Right cardiac atrium (tissue), 5 donors: ENCODE measurements around the gene ZNF280A. TPM values are rescaled to one million over a fixed set of nuclear protein-coding genes. Genes with fewer than 3 reads are reported as not detected.

Experiments used
- ATAC-seq, 2 donors: fragments of 200-7000 bp; cut with Tn5 transposase; one replicate each; pipeline versions ENCODE4 v1.8.0 to v1.9.1; 2020; ENCODE audit warnings: moderate library complexity in 2 of 2, mild to moderate bottlenecking in 1 of 2
- DNase-seq, 3 donors: peaks; one replicate each; pipeline ENCODE4 v3.0.0-alpha.2; 2020
- H3K27ac ChIP-seq: one replicate; pipeline ENCODE4 v1.5.1; 2013; ENCODE audit warnings: mild to moderate bottlenecking, low read length, control low read depth, moderate library complexity
- H3K27me3 ChIP-seq: one replicate; pipeline ENCODE4 v1.6.1; 2013; ENCODE audit not compliant: control insufficient read depth, insufficient read depth
- H3K4me1 ChIP-seq: one replicate; pipeline ENCODE4 v1.6.1; 2013; ENCODE audit warnings: low read length; ENCODE audit not compliant: control insufficient read depth, insufficient read depth
- H3K4me3 ChIP-seq: one replicate; pipeline ENCODE4 v1.5.1; 2013; ENCODE audit warnings: low read length, control low read depth
- H3K9me3 ChIP-seq: one replicate; pipeline ENCODE4 v1.6.1; 2013; ENCODE audit warnings: low read length; ENCODE audit not compliant: control insufficient read depth
- WGBS: extraction: QIAGEN DNeasy Blood & Tissue Kit; methylation state at CpG from one replicate; pipeline ENCODE4 v1.1.7; 2013; 5-methylcytosine and 5-hydroxymethylcytosine counted together
- intact Hi-C, 4 donors: fragments of 100-400 bp; cut with DNase I; formaldehyde crosslinking; loops; one replicate each; pipeline versions ENCODE4 v1.11.0 to v1.14.0; 2022 to 2023
- long read RNA-seq, 4 donors: library from polyadenylated mRNA; unstranded; transcript quantifications; one replicate each; pipeline ENCODE4 v2.0.0, GENCODE V29; 2020 to 2021
- polyA plus RNA-seq: library from polyadenylated mRNA; stranded (reverse); fragments of 200-250 nt; gene quantifications from one replicate; pipeline ENCODE4 v1.2.3, GENCODE V29; 2013
- total RNA-seq, 4 donors: library from RNA; stranded (reverse); fragmentation: NEBNext Ultra II Directional; extraction: Animal tissue kit (Norgen Biotek cat#: 25700); gene quantifications; one replicate each; pipeline ENCODE4 v1.2.1, GENCODE V29; 2021
- donor health status: healthy with polysubstance abuse.
- donor health status: DM: no; HTN: yes; CAD: no.
- donor health status: DM: no; HTN: no; CAD: no.
- donor health status: DM: no; HTN: yes; CAD: no; lungs with severe emphysema.
- donor health status: DM: yes; HTN: yes; CAD: no.

The ZNF280A gene, protein sequence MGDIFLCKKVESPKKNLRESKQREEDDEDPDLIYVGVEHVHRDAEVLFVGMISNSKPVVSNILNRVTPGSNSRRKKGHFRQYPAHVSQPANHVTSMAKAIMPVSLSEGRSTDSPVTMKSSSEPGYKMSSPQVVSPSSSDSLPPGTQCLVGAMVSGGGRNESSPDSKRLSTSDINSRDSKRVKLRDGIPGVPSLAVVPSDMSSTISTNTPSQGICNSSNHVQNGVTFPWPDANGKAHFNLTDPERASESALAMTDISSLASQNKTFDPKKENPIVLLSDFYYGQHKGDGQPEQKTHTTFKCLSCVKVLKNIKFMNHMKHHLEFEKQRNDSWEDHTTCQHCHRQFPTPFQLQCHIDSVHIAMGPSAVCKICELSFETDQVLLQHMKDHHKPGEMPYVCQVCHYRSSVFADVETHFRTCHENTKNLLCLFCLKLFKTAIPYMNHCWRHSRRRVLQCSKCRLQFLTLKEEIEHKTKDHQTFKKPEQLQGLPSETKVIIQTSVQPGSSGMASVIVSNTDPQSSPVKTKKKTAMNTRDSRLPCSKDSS
- total RNA-seq (not detected), polyA plus RNA-seq (not detected)
- long read RNA-seq, donor 1: 0 reads
- long read RNA-seq, donor 2: 0 reads
- long read RNA-seq, donor 3: 0 reads
- long read RNA-seq, donor 4: 0 reads

DNA sequence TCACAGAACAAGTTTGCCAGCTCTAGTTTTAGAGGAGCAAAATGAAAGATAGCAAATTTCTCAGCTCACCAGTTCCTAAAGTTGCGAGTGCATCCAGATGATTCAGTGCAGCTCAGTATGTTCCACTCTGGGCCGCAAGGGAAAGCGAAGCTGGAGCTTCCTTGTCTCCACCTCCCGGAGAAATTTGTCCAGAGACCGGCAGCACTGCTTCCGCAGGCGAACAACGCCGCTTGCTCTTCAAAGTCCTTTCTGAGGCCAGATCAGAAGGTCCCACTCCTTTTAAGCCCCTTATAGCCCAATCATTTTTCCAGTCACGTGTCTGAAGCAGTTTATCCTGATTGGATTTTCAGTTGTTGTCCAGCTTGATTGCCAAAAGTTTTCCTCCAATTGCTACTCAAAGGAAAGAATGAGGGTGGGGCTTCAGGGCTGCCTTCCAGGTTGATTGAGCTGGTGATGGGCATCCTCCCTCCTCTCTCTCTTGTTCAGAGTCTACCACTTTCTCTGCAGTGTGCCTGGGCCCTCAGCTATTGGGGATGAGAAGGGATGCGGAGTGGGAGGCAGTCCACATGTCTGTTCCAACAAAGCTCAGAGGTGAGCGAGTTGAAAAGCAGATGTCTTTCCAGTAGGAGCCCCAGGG lies at the start of gene ZNF280A:
Gene ZNF280A, minus strand, starts transcription at position 251 of the 637 bp plus-strand sequence. CDS start 4,640 bp downstream, outside the sequence.
- 56% methylated on average over 12 of the region's 12 CpGs for WGBS
- Histone ChIP-seq H3K27me3 (no peaks in the 10 kb centered on the region), H3K4me1 (no peaks in the 10 kb centered on the region), H3K27ac (no peak within 1 kb of the TSS), H3K9me3 (no peaks in the 10 kb centered on the region), H3K4me3 (no peak within 1 kb of the TSS)
- DNase-seq (no peak), ATAC-seq (no peak)
- intact Hi-C loops: no loop called here

- intact Hi-C loops: no loop called here
- Histone ChIP-seq H3K4me1 (no peaks in the 10 kb centered on the region), H3K27me3 (peaks cover 4% of the 10 kb centered on the region), H3K9me3 (no peaks in the 10 kb centered on the region), H3K4me3 (no peak overlapping the region), H3K27ac (no peak overlapping the region)
- 85% methylated on average over 5 of the region's 5 CpGs for WGBS
- no peak for DNase-seq
- no peak for ATAC-seq
These were observed 49.1 kb upstream of the ZNF280A start for GRCh38 chr22:22569218-22569617.

DNA sequence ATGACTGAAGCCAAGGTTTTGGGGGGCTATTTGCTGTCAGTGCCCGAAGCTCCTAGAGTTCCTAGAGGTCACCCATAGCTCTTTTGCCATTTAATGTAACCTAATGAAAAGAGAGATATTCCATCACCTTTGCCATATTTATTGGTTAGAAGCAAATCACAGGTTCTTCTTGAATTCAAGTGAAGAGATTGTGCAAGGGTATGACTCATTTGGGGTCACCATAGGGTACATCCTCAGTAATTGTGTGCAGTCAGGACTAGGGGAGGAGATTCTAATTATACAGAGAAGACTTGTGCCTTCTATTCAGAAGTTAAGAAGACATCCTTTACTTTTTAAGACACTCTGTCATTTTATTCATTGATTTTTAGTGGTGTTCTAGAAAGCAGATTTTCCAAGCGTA lies 45.9 kb upstream of the ZNF280A start:
- no peak for ATAC-seq
- no peaks in the 10 kb centered on the region for H3K9me3 ChIP-seq
- H3K4me3 ChIP-seq: no peak overlapping the region
- WGBS: 93% methylated on average over 2 of the region's 2 CpGs
- no peaks in the 10 kb centered on the region for H3K4me1 ChIP-seq
- intact Hi-C loops: no loop called here
- H3K27ac ChIP-seq: no peak overlapping the region
- DNase-seq: no peak
- H3K27me3 ChIP-seq: peaks cover 4% of the 10 kb centered on the region

- Histone ChIP-seq H3K27ac (no peak within 1 kb of the TSS), H3K27me3 (no peaks in the 10 kb centered on the region), H3K4me3 (no peak within 1 kb of the TSS), H3K4me1 (no peaks in the 10 kb centered on the region), H3K9me3 (no peaks in the 10 kb centered on the region)
- peak; percentile 31 to 41 for ATAC-seq
- WGBS: 57% methylated on average over 32 of the region's 32 CpGs
- DNase-seq: peak; percentile 30 to 77 (median 61)
- intact Hi-C loops: no loop called here
These were observed 39.0 kb upstream of the ZNF280A start, which contains the start of gene PRAME for GRCh38 chr22:22558972-22559603. Gene PRAME, minus strand, starts transcription at chr22:22559265. Its CDS starts 2,433 bp downstream, at chr22:22556832.

GRCh38 chr22:22558071-22558971 lies 38.3 kb upstream of the ZNF280A start:
- H3K4me1 ChIP-seq: no peaks in the 10 kb centered on the region
- 87% methylated on average over 25 of the region's 25 CpGs for WGBS
- no peaks in the 10 kb centered on the region for H3K27me3 ChIP-seq
- H3K27ac ChIP-seq: no peak overlapping the region
- no peak for ATAC-seq
- DNase-seq: no peak
- no peaks in the 10 kb centered on the region for H3K9me3 ChIP-seq
- H3K4me3 ChIP-seq: no peak overlapping the region
- intact Hi-C loops: no loop called here

DNA sequence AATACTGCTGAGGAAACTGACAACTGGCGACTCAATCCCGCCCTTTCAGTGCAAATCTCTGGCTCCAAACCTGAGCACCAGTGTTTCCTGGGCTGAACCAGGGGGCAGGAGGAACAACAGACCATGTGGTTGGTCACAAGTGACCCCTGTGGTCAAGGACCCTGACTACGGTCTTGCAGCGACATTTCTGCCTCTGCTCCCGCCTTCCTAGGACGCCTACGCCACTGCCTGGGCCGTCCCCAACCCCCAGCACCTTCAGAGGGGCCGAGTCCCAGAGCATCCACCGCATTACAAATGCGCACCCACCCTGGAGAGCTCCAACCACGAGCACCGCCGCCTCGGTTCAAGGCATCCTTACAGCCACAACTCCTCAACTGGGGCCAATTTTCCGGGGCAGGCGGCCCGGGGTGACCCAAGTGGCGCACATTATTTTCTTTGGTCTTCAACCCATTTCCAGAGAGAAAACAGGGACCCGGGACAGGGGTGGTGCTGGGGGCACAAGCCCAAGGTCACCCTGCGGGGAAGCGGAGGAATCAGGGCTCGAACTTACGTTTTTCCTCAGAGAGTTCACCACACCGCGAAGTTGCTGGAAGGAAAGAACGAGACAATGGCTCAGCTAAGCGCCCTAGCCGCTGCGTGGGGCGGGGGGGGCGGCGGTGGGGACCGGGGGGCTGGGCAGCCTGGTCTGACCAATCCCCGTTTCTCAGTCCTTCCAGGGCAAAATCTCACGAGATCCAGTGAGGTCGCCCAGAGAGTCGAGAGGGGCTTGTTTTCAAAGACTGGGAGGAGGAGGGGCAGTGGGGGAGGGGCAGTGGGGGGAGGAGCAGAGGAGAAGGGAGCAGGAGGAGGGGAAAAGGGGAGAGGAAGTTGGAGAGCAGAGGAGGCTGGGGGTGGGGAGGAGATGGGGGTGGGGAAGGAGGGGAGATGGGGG lies 37.2 kb upstream of the ZNF280A start:
- H3K27me3 ChIP-seq: no peaks in the 10 kb centered on the region
- 93% methylated on average over 38 of the region's 38 CpGs for WGBS
- H3K27ac ChIP-seq: no peak overlapping the region
- intact Hi-C loops: no loop called here
- ATAC-seq (no peak), DNase-seq (no peak)
- no peak overlapping the region for H3K4me3 ChIP-seq
- H3K4me1 ChIP-seq: no peaks in the 10 kb centered on the region
- H3K9me3 ChIP-seq: no peaks in the 10 kb centered on the region

- Histone ChIP-seq H3K4me1 (no peaks in the 10 kb centered on the region), H3K9me3 (no peaks in the 10 kb centered on the region), H3K4me3 (no peak overlapping the region), H3K27ac (no peak overlapping the region), H3K27me3 (no peaks in the 10 kb centered on the region)
- ATAC-seq (no peak), DNase-seq (no peak)
- 90% methylated on average over 14 of the region's 14 CpGs for WGBS
- intact Hi-C loops: no loop called here
These were observed 36.5 kb upstream of the ZNF280A start for GRCh38 chr22:22556578-22556977.

DNA sequence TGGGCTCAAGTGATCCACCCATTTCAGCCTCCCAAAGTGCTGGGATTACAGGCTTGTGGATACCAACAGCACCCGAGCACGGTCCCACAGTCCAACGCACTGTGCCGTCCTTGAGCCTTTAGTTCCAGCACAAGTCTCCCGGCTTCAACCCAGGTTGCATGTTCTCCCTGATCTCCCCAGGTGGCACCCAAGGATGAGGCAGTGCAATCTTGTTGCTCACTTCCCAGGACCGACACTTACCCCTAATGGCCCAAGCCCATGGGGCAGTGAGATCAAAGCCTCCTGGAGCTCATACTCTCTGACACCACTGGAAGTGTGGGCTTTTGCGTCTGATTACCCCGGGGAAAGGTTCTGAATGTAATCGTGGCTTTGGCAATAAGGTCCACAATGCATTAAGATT lies 35.5 kb upstream of the ZNF280A start:
- Histone ChIP-seq H3K27ac (no peak overlapping the region), H3K27me3 (no peaks in the 10 kb centered on the region), H3K4me3 (no peak overlapping the region), H3K9me3 (no peaks in the 10 kb centered on the region), H3K4me1 (no peaks in the 10 kb centered on the region)
- intact Hi-C loops: no loop called here
- ATAC-seq (no peak), DNase-seq (no peak)
- 92% methylated on average over 9 of the region's 9 CpGs for WGBS

DNA sequence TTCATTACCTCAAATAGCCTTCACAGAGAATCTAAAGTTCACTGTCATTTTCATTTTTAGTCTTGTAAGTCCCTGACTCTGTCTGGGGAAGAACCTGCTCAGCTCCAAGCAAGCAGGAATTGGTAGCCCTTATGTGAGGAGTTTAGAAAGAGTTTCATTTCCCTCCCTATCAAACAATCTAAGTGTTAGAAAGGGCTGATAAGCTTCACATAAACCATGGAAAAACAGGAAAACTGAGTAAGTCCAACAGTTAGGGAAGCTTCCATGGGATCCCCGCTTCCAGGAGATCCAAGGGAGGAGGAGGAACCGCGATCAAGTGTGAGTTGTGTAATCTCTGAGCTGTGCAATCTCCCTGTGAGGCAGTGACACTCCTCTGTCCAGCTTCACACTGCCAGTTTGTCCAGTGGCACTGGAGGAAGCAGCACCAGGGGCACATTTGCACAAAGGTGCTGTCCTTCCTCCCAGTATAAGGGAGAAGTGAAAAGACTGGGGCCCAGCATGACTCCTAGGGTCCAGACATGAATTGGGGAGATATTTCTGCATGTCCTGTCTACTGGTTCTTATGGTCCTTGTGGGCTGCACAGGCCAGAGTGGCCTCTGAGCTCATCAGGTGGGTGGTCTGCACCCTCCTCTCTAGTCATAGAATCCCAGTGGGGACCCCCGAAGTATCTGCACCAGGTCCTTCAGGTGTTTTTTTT lies 34.7 kb upstream of the ZNF280A start:
- Histone ChIP-seq H3K4me3 (no peak overlapping the region), H3K27me3 (no peaks in the 10 kb centered on the region), H3K27ac (no peak overlapping the region), H3K9me3 (no peaks in the 10 kb centered on the region), H3K4me1 (no peaks in the 10 kb centered on the region)
- intact Hi-C loops: no loop called here
- no peak for DNase-seq
- no peak for ATAC-seq
- 66% methylated on average over 4 of the region's 4 CpGs for WGBS
